WI38 (cell line): Measurements from ENCODE around the gene BLNK.

Experiments used
- H3K4me3 ChIP-seq: 2 replicates; pipeline ENCODE4 v1.5.1; 2011; ENCODE audit warnings: low read depth, mild to moderate bottlenecking, control low read depth, low read length
- TF ChIP-seq, protein P1 (sequence below): IDR thresholded peaks from 2 replicates; pipeline ENCODE4 v1.5.1; 2012; ENCODE audit warnings: low read depth, mild to moderate bottlenecking, control low read depth, low read length

The BLNK gene

DNA sequence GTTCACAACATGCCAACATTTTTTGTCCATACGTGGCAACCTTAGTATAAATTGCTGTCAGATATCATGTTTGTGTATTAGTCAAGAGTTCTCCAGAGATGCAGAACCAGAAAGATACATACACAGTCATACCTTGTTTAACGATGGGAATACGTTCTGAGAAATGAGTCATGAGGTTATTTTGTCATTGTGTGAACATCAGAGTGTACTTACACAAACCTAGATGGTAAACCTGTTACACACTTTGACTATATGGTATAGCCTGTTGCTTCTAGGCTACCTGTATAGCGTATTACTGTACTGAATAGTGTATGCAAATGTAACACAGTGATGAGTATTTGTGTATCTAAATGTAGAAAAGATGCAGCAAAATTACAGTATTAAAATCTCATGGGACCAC, 118.9 kb downstream of the BLNK start:
- H3K4me3 ChIP-seq: no peak overlapping the region
- TF ChIP-seq, protein P1, sequence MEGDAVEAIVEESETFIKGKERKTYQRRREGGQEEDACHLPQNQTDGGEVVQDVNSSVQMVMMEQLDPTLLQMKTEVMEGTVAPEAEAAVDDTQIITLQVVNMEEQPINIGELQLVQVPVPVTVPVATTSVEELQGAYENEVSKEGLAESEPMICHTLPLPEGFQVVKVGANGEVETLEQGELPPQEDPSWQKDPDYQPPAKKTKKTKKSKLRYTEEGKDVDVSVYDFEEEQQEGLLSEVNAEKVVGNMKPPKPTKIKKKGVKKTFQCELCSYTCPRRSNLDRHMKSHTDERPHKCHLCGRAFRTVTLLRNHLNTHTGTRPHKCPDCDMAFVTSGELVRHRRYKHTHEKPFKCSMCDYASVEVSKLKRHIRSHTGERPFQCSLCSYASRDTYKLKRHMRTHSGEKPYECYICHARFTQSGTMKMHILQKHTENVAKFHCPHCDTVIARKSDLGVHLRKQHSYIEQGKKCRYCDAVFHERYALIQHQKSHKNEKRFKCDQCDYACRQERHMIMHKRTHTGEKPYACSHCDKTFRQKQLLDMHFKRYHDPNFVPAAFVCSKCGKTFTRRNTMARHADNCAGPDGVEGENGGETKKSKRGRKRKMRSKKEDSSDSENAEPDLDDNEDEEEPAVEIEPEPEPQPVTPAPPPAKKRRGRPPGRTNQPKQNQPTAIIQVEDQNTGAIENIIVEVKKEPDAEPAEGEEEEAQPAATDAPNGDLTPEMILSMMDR: no peak
